IPS-18c (cell line): ENCODE data around the gene NKX2-3.

Source experiments
- H3K4me3 ChIP-seq: 2 replicates; pipeline ENCODE4 v1.7.0; 2013; ENCODE audit warnings: low read depth, mild to moderate bottlenecking, low read length, moderate library complexity; ENCODE audit not compliant: insufficient read depth
- H3K9me3 ChIP-seq: one replicate; pipeline ENCODE4 v1.6.1; 2013; ENCODE audit warnings: mild to moderate bottlenecking, low read length, moderate library complexity; ENCODE audit not compliant: control insufficient read depth, insufficient read depth

NKX2-3 gene

DNA sequence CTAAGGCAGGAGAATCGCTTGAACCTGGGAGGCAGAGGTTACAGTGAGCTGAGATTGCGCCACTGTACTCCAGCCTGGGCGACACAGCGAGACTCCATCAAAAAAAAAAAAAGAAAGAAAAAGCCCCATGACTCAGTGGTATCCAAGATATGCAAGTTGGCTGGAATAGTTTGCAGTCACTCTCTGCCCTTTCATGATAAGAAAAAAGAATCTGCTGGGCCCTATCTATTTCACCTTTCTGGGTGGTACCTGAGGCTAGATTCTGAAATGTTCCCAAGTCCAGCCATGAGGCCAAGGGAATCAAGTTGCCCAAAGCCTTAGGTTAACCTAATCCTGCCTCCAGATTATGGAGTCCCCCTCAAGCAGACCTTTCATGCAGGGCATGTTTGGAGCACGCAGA is 24.3 kb downstream of the NKX2-3 start:
- H3K9me3 ChIP-seq = no peaks in the 10 kb centered on the region
- no peak overlapping the region for H3K4me3 ChIP-seq

DNA sequence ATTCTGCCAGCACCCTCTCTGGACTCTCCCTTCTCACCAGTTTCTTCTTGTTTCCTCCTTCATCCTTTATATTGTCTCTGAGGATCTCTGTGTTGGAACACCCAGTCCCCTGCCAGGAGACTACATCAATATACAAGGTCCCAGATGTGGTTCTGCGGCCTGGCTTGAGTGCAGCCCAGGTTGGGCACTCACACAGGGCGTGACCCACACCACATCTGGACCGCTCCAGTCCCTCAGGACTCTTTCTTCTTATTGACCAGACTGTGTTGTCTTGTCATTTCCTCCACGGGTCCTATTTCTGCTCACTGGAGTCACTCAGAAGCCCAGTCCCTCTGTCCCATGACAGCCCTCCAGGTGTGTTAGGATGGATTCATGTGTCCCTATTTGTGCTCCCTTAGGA is 26.0 kb downstream of the NKX2-3 start:
- H3K9me3 ChIP-seq = no peaks in the 10 kb centered on the region

DNA sequence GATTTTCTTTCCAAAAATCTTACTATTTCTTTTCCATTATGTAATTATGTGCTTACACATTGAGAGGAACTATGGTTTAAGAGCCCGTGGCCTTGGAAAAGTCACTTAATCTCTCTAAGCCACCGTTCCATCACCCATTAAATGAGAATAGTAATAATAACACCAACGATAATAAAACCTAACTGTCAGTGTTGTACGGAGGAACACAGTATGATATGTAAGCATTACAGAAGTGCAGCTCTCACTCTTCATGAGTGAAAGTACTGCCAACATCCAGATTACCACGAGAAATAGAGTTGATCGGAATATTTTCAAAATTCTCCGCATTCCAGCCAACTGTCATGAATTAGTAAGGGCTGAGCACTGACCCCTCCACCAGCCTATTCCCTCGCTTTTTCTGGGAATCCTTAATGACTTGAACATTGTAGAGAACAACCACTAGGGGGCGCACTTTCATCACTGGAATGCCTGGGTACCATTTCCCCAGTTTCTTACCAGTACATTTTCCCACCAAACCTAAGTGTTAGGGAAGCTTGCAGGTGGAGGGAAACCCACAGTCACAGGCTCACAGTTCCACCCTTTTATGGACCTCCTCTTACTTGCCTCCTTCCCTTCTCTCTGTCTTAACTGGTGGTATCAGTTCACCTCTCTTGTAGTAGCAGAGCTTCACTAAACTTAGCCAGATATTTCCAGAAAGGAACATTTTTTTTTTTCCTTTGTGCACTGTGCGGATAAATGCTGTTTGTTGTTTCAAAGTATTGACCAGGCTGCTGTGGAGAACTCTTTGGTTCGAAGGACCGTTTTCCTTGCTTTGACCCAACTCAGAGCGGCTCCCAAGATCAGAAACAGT is 27.8 kb downstream of the NKX2-3 start:
- no peak overlapping the region for H3K4me3 ChIP-seq

More for the DNA sequence above, 26.0 kb downstream of the NKX2-3 start:
- H3K4me3 ChIP-seq = no peak overlapping the region

DNA sequence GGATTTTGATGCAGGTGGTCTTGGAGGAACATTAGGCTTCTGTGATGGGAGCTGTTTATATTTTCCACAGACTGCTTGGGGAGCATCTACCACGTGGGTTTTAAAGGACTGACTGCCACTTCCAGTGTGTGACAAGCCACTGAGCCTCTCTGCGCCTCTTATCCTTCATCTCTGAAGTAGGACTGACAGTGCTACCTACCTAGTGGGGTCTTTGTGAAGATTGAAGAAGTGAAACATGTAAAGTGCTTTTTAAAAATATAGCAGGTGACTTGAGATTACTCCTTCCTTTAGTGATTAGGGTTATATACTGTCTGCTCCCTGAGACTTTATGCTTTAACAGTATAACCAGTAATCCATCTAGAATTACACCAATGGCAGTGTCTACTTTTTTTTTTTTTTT is 29.9 kb downstream of the NKX2-3 start:
- no peaks in the 10 kb centered on the region for H3K9me3 ChIP-seq
- H3K4me3 ChIP-seq = no peak overlapping the region

More for the DNA sequence above, 27.8 kb downstream of the NKX2-3 start:
- no peaks in the 10 kb centered on the region for H3K9me3 ChIP-seq

DNA sequence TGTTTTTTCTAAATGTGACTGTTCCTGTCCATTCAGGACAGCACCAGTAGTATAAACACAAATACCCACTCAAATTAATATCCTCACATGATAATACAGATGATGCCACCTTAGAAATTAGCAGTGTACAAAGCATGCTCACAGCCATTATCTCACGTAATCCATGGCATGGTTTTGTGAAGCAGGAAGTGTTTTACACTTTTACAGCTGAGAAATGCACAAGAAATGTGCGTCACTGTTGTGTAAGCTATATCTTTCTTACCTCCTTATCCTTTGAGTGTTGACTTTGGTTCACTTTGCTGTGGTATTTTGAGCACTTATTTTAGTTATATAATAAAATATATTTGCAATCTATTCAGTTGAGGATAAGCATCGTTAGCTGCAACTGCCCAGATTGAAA is 31.6 kb downstream of the NKX2-3 start:
- no peaks in the 10 kb centered on the region for H3K9me3 ChIP-seq
- H3K4me3 ChIP-seq = no peak overlapping the region

DNA sequence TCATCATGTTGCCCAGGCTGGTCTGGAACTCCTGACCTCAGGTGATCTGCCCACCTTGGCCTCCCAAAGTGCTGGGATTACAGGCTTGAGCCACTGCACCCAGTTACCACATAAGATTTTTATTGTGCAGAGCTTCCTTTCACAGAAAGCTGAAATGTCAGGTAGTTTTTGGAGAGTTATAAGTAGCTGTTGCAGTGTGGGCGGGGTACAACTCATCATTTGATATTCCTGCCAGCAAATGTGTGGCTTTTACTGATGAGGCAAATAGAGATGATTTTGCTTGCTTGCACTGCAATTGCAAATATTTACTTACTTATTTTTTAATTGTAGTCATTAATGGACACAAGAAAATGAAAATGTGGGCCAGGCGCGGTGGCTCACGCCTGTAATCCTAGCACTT is 32.4 kb downstream of the NKX2-3 start:
- no peak overlapping the region for H3K4me3 ChIP-seq
- H3K9me3 ChIP-seq = no peaks in the 10 kb centered on the region

DNA sequence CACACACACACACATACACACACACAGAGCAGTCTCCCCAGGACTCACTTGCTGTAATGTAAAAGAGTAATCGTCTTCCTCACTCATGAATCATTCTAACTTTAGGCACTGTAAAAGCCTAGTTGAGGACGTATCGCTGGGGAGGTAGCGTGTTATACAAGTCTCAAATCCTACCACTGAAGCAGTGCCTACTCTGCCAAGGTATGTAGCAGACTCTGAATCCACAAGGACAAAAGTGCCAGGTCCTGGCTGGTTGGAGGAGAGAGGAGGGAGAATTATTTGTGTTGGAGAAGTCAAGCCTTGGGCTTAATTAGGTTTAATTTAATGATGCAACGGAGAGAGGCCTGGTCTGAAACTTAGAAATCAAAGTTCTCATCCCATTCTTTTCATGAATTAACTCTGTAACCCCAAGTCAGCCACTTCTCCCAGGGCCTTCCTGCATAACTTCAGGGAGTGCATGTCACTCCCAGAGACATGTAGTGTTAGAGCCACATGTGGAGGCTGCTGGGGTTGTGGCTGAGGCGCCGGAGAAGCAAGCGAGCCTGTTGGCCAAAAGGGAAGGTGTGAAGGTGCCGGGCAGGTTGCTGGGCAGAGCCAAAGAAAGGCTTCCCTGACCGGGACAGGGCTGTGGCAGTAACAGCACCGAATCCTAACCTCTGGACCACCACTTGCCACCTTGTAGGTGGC is 36.7 kb downstream of the NKX2-3 start:
- Histone ChIP-seq H3K4me3 (no peak overlapping the region), H3K9me3 (no peaks in the 10 kb centered on the region)

DNA sequence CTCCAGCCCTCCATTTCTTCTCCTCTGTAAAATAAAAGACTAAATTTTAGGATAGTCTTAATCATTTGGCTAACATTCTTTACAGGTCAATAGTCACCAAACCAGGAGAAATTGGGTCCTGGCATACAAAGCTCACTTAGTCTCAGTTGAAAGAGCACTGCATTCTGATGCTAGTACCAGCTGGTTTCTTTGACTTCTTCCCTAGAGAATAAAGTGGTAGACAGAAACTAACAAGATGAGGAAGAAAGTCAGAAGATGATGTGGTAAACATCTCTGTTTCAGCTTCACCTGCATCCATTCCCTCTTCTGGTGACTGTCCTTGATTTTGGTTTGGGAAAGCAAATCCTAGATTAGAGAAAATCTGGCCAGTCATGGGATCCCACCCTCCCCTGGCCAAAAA is 37.2 kb downstream of the NKX2-3 start:
- Histone ChIP-seq H3K4me3 (no peak overlapping the region), H3K9me3 (no peaks in the 10 kb centered on the region)

DNA sequence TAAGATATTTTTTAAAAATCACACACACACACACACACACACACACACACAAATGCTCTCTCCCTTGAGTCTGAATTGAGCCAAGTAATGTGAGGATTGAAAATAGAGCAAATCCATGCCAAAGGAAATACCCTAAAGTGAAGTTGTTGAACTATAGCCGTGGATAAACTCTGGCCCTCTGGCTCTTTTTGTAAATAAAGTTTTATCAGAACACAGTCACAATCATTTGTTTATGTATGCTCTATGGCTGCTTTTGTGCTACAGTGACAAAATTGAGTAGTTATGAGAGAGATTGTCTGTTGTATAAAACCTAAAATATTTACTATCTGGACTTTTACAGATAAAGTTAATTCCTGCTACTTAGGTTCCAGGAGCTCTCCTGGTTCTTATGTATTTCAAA is 39.1 kb downstream of the NKX2-3 start:
- Histone ChIP-seq H3K4me3 (no peak overlapping the region), H3K9me3 (no peaks in the 10 kb centered on the region)

DNA sequence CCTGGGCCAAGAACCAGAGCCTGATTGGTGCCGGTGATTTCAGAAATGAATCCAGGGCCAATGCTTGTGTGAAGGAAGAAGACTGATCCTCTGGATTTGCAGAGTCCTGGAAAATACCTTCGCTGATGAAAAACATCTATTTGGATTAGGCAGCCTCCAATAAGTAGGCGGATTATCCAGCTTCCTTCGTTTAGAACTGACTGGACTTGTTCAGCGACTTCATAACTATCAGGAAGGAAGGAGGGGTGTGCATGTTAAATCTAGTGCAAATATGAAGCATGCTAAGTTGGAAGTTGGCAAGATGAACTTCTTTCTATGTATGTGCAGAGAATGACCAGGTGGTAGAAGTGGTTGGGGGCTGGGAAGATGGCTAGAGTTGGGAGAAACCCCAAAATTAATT is 41.0 kb downstream of the NKX2-3 start:
- no peaks in the 10 kb centered on the region for H3K9me3 ChIP-seq
- H3K4me3 ChIP-seq = no peak overlapping the region

DNA sequence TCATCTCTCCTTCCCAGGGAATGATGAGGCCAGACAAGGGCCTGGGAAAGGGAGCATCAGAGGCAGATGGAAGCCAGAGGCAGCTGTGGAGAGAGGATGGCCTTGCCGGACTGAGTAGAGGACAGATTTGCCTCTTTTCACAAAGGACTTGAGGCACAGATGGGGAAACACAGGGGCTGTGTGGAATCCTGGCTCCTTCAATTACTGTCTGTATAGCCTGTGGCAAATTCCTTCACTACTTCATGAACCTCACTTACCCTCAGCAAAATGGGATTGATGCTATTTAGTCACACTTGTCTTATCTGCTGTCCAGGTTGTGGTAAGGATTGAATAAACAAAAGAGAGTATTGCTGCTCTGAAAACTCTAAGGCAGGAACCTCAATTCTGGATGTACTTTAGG is 47.2 kb downstream of the NKX2-3 start:
- Histone ChIP-seq H3K9me3 (no peaks in the 10 kb centered on the region), H3K4me3 (no peak overlapping the region)

DNA sequence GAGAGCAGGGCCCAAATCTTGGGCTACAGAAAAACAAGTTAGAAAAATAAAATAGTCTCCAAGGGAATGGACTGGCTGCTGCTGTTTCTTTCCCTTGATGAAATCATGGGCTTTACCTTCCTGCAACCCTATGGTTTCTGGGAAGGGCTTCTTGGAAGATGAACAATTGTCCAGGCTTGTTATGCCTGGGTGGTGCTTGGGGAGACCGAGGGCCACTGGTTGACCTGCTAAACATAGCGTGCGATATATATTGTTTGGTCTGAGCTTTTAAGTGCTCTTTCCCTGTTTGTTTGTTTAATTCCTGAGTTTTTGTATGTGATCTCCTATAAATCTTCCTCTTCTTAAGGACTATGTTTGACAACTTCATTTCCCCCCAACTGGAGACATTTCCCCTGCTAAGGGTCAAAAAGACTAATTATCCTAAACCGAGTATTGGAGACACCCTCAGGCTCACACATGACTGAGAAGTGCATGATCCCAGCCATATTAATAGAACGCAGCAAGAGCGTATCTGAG is 49.6 kb downstream of the NKX2-3 start:
- H3K4me3 ChIP-seq = no peak overlapping the region

DNA sequence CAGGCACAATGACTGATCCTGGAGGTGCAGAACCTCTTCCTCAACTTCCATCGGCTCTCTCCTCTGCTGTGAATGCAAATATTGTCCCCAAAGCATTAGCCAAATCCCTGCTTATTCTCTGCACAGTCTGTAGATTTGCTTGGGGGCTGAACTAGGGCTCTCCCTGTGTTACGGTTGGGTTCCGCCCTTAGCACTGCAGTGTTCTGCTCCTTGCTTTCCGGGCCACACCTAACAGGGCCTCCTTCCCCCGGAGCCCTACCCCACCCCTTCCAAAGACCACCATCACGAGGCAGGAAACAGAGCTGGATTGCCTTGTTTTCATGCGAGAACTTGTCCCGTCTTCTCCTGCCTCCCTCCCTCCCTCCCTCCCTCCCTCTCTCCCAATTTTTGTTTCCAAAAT is 50.9 kb downstream of the NKX2-3 start:
- Histone ChIP-seq H3K4me3 (no peak overlapping the region), H3K9me3 (no peaks in the 10 kb centered on the region)

More for the DNA sequence above, 49.6 kb downstream of the NKX2-3 start:
- no peaks in the 10 kb centered on the region for H3K9me3 ChIP-seq
